LNCAP (cell line): Measurements from ENCODE around the gene PPP2R5C.

Experiments used
- CTCF ChIP-seq: fragments of 450-650 bp; IDR thresholded peaks from 2 replicates; pipeline ENCODE4 v1.5.1; 2017; ENCODE audit warnings: mild to moderate bottlenecking

PPP2R5C gene

GRCh38 chr14:101872346-101872745, 110.8 kb downstream of the PPP2R5C start:
- TF ChIP-seq CTCF = no peak

GRCh38 chr14:101873076-101873825, 111.7 kb downstream of the PPP2R5C start:
- no peak for TF ChIP-seq CTCF

GRCh38 chr14:101873991-101874390, 112.5 kb downstream of the PPP2R5C start:
- TF ChIP-seq CTCF = no peak

- no peak for TF ChIP-seq CTCF
These were observed 113.7 kb downstream of the PPP2R5C start for GRCh38 chr14:101875041-101875726.

- TF ChIP-seq CTCF = no peak
These were observed 114.4 kb downstream of the PPP2R5C start for GRCh38 chr14:101875727-101876554.

- TF ChIP-seq CTCF = no peak
These were observed 115.0 kb downstream of the PPP2R5C start for GRCh38 chr14:101876555-101876938.

- no peak for TF ChIP-seq CTCF
These were observed 116.3 kb downstream of the PPP2R5C start for GRCh38 chr14:101877766-101878165.
